Brain microvascular endothelial cell (primary cell): Measurements from ENCODE around the gene MRGPRE.

Source experiments
- DNase-seq: peaks from one replicate; pipeline ENCODE4 v3.0.0-alpha.2; 2020
- H3K27ac ChIP-seq: fragments of 250-450 bp; sonication (Bioruptor Pico); 2 replicates; pipeline ENCODE4 v1.5.1; 2020; ENCODE audit warnings: mild to moderate bottlenecking, moderate library complexity
- H3K27me3 ChIP-seq: fragments of 250-450 bp; sonication (Bioruptor Pico); replicated peaks from 2 replicates; pipeline ENCODE4 v1.5.1; 2020; ENCODE audit warnings: mild to moderate bottlenecking
- H3K36me3 ChIP-seq: fragments of 250-450 bp; sonication (Bioruptor Pico); replicated peaks from 2 replicates; pipeline ENCODE4 v1.5.1; 2020; ENCODE audit warnings: mild to moderate bottlenecking
- H3K4me3 ChIP-seq: 2 replicates; pipeline ENCODE4 v1.5.1; 2011; ENCODE audit warnings: low read depth, mild to moderate bottlenecking, control low read depth, low read length, moderate library complexity
- in situ Hi-C: cut with HindIII; loops from 2 replicates; pipeline ENCODE4 v1.10.0; 2017; ENCODE audit warnings: low sequenced_read_pairs, low pct_ligation_motif_present
- TF ChIP-seq, protein P1 (sequence below): IDR thresholded peaks from 2 replicates; pipeline ENCODE4 v1.5.1; 2011; ENCODE audit warnings: low read depth, mild to moderate bottlenecking, moderate library complexity, low read length, control low read depth, inconsistent platforms; ENCODE audit errors: missing control alignments

The MRGPRE gene

GRCh38 chr11:3197878-3198528, 34.2 kb downstream of the MRGPRE start:
- H3K27ac ChIP-seq, result no peak overlapping the region
- TF ChIP-seq, protein P1, sequence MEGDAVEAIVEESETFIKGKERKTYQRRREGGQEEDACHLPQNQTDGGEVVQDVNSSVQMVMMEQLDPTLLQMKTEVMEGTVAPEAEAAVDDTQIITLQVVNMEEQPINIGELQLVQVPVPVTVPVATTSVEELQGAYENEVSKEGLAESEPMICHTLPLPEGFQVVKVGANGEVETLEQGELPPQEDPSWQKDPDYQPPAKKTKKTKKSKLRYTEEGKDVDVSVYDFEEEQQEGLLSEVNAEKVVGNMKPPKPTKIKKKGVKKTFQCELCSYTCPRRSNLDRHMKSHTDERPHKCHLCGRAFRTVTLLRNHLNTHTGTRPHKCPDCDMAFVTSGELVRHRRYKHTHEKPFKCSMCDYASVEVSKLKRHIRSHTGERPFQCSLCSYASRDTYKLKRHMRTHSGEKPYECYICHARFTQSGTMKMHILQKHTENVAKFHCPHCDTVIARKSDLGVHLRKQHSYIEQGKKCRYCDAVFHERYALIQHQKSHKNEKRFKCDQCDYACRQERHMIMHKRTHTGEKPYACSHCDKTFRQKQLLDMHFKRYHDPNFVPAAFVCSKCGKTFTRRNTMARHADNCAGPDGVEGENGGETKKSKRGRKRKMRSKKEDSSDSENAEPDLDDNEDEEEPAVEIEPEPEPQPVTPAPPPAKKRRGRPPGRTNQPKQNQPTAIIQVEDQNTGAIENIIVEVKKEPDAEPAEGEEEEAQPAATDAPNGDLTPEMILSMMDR, result no peak
- no peak for DNase-seq
- H3K27me3 ChIP-seq, result peaks cover 34% of the 10 kb centered on the region
- in situ Hi-C loops, result no loop called here
- H3K4me3 ChIP-seq, result no peak overlapping the region
- no peaks in the 10 kb centered on the region for H3K36me3 ChIP-seq

DNA sequence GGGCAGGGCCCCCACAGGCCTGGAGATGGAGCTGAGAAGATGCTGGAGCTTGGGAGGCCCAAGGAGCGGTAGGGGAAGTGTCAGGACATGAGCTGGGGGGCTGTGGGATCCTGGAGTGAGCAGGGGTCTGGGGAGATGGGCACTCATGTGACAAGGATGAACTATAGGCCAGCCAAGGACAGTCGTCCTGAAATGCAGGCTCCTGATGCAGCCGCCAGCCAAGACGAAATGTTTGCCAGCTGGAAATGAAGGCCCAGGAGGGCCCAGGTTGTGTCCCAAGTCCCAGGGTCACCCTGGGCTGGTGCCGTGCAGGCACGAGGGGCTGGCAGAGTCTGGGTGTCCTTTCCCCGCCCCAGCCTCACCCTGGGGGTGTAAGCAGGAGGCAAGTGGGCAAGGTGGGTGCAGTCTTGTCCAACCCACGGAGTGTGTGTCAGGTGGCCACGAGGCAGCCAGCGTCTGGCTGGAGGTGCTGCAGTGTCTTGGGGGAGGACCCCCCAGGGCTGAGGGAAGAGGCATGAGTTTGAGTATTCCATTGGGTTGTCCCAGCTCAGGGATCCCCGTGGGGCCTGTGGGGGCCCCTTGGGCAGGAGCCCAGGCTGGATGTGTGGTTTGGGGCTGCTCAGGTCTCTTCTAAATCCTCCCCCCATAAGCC, 35.0 kb downstream of the MRGPRE start:
- Histone ChIP-seq H3K27ac (no peak overlapping the region), H3K27me3 (peaks cover 25% of the 10 kb centered on the region), H3K4me3 (no peak overlapping the region), H3K36me3 (no peaks in the 10 kb centered on the region)
- in situ Hi-C loops, result no loop called here
- DNase-seq, result no peak
- TF ChIP-seq, protein P1, result no peak

GRCh38 chr11:3196161-3197043, 35.8 kb downstream of the MRGPRE start:
- TF ChIP-seq, protein P1, result no peak
- H3K27ac ChIP-seq, result no peak overlapping the region
- DNase-seq, result no peak
- H3K36me3 ChIP-seq, result no peaks in the 10 kb centered on the region
- in situ Hi-C loops, result no loop called here
- H3K4me3 ChIP-seq, result no peak overlapping the region
- peaks cover 18% of the 10 kb centered on the region for H3K27me3 ChIP-seq

GRCh38 chr11:3195251-3196160, 36.7 kb downstream of the MRGPRE start:
- in situ Hi-C loops, result no loop called here
- no peak overlapping the region for H3K27ac ChIP-seq
- no peak overlapping the region for H3K4me3 ChIP-seq
- no peaks in the 10 kb centered on the region for H3K36me3 ChIP-seq
- DNase-seq, result peak; percentile 6
- TF ChIP-seq, protein P1, result peak; percentile 71
- H3K27me3 ChIP-seq, result peaks cover 11% of the 10 kb centered on the region

DNA sequence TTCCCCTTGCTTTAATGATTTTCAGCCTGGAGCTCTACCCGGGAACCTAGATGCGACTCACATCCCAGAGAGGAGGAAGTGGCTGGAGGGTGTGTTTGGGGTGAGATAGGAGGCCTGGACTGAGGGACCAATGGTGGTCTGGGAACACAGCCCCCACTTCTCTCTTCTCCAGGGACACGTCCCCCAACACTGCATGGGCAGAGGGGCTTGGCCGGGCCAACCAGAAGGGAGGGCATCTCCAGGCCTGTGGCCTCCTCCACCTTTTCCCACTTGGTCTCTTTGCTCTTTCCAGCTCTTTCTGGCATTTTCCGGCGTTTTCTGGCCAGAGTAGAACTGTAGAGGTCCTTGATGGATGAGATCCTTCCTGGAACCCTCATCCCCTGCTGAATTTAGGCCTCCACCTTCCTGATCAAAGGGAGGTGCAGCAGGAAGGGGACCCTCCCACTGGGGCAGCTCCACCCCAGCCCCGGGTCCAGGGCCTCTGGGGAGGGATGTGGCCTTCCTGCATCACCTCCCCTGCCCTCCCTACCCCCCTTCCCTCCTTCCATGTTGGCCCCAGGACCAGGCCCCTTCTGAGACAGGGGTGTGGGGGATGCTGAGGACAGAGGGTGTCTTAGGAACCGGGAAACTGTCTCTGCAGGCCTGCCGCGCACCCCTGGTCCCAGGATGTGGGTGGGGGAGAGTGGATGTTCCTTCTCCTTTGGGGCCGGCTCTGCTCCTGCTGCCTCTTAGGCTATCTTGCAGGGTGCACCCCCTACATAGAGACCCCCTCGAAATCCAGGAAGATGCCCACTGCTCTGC, 38.0 kb downstream of the MRGPRE start:
- Histone ChIP-seq H3K36me3 (no peaks in the 10 kb centered on the region), H3K4me3 (no peak overlapping the region), H3K27ac (no peak overlapping the region), H3K27me3 (peaks cover 3% of the 10 kb centered on the region)
- TF ChIP-seq, protein P1, result no peak
- in situ Hi-C loops, result no loop called here
- DNase-seq, result no peak
